Iris pigment epithelial cell (primary cell): ENCODE data around the gene FOSL1.
"Not testable (repeated sequence)": the region's sequence is repeated elsewhere in the genome, so short reads cannot be mapped to it uniquely, and the experiment has no call there.

Experiments used
- DNase-seq: peaks from one replicate; pipeline ENCODE4 v3.0.0-alpha.2; 2011; ENCODE audit warnings: low read depth

The FOSL1 gene

GRCh38 chr11:65852508-65853245, 47.5 kb downstream of the FOSL1 start:
- no peak for DNase-seq

- no peak for DNase-seq
These were observed 48.2 kb downstream of the FOSL1 start for GRCh38 chr11:65851811-65852507.

GRCh38 chr11:65851083-65851579, 49.1 kb downstream of the FOSL1 start:
- no peak for DNase-seq

GRCh38 chr11:65850217-65851082, 49.7 kb downstream of the FOSL1 start:
- DNase-seq: no peak

GRCh38 chr11:65849771-65850216, 50.4 kb downstream of the FOSL1 start:
- no peak for DNase-seq

- no peak for DNase-seq
These were observed 50.8 kb downstream of the FOSL1 start for GRCh38 chr11:65849366-65849765.

GRCh38 chr11:65848693-65849092, 51.5 kb downstream of the FOSL1 start:
- not testable (repeated sequence) for DNase-seq

- no peak for DNase-seq
These were observed 52.4 kb downstream of the FOSL1 start for GRCh38 chr11:65847746-65848145.

GRCh38 chr11:65844231-65844872, 55.8 kb downstream of the FOSL1 start:
- DNase-seq: no peak

GRCh38 chr11:65843811-65844210, 56.4 kb downstream of the FOSL1 start:
- DNase-seq: no peak

GRCh38 chr11:65842144-65842543, 58.0 kb downstream of the FOSL1 start:
- no peak for DNase-seq
